H1 (cell line): ENCODE measurements around the gene RBBP8. TPM values are rescaled to one million over a fixed set of nuclear protein-coding genes. Genes with fewer than 3 reads are reported as not detected.

ENCODE experiments used
- CTCF ChIA-PET: fragments of 300-600 bp; sonication (Branson Sonifier 250); formaldehyde crosslinking; loops from one replicate; lab custom pipeline; 2021; ENCODE audit not compliant: partially characterized antibody; lab: Charles Lee
- POLR2A ChIA-PET: fragments of 300-600 bp; sonication (Branson Sonifier 250); formaldehyde crosslinking; loops from one replicate; lab custom pipeline; 2021; ENCODE audit warnings: inconsistent platforms; ENCODE audit not compliant: partially characterized antibody; lab: Charles Lee
- DNase-seq, 2 experiments: peaks; one replicate each; pipeline versions ENCODE4 v3.0.0 to v3.0.0-alpha.2; 2010 to 2022; ENCODE audit warnings: low spot score in 2 of 2, low read depth in 1 of 2, mixed read lengths in 1 of 2
- FAIRE-seq: peaks from 2 replicates; lab custom pipeline; 2011; peaks lifted over from hg19 to GRCh38; lab: Jason Lieb, UNC
- H2AFZ ChIP-seq: 2 replicates; pipeline ENCODE4 v1.8.1; 2012; ENCODE audit warnings: low read length, inconsistent platforms
- H2AK5ac ChIP-seq: 2 replicates; pipeline ENCODE4 v1.6.1; 2013; ENCODE audit warnings: low read depth, low read length
- H2BK120ac ChIP-seq: replicated peaks from 2 replicates; pipeline ENCODE3; 2013; ENCODE audit warnings: low read depth, low read length, inconsistent platforms
- H2BK12ac ChIP-seq: 2 replicates; pipeline ENCODE4 v1.6.1; 2013; ENCODE audit warnings: low read depth, low read length
- H2BK15ac ChIP-seq: 2 replicates; pipeline ENCODE4 v1.6.1; 2013; ENCODE audit warnings: low read length
- H2BK20ac ChIP-seq: 2 replicates; pipeline ENCODE4 v1.6.1; 2013; ENCODE audit warnings: low read length
- H2BK5ac ChIP-seq: 2 replicates; pipeline ENCODE4 v1.6.1; 2013; ENCODE audit warnings: low read depth, low read length
- H3K14ac ChIP-seq: 2 replicates; pipeline ENCODE4 v1.6.1; 2013; ENCODE audit warnings: inconsistent platforms; ENCODE audit not compliant: insufficient read length
- H3K18ac ChIP-seq: 2 replicates; pipeline ENCODE4 v1.6.1; 2013; ENCODE audit warnings: low read length; ENCODE audit errors: extremely low read depth
- H3K23ac ChIP-seq: 2 replicates; pipeline ENCODE4 v1.6.1; 2013; ENCODE audit warnings: inconsistent platforms; ENCODE audit not compliant: insufficient read length
- H3K23me2 ChIP-seq: 2 replicates; pipeline ENCODE4 v1.6.1; 2013; ENCODE audit warnings: low read depth, low read length
- H3K27ac ChIP-seq: 2 replicates; pipeline ENCODE4 v1.6.1; 2011; ENCODE audit warnings: low read depth, low read length, inconsistent platforms
- H3K27me3 ChIP-seq, 4 experiments: replicated peaks in 1 of 4; 1 replicate in 1 of 4; 2 replicates in 3 of 4; pipeline versions ENCODE4 v1.6.1 to v1.8.1; 2011 to 2013; ENCODE audit warnings: low read length in 3 of 4, mild to moderate bottlenecking in 3 of 4, inconsistent platforms in 2 of 4, mixed read lengths in 2 of 4, moderate library complexity in 1 of 4; ENCODE audit not compliant: control insufficient read depth in 3 of 4, insufficient read depth in 3 of 4; ENCODE audit errors: extremely low read depth in 1 of 4
- H3K36me3 ChIP-seq, 4 experiments: 2 replicates each; pipeline versions ENCODE4 v1.6.1 to v1.8.1; 2011 to 2013; ENCODE audit warnings: mild to moderate bottlenecking in 4 of 4, low read length in 3 of 4, moderate library complexity in 2 of 4, control low read depth in 1 of 4, inconsistent platforms in 1 of 4; ENCODE audit not compliant: insufficient read depth in 4 of 4, control insufficient read depth in 2 of 4
- H3K4ac ChIP-seq: replicated peaks from 2 replicates; pipeline ENCODE3; 2013; ENCODE audit warnings: low read length, low read depth, mixed read lengths, inconsistent platforms; ENCODE audit not compliant: insufficient read length
- H3K4me1 ChIP-seq, 4 experiments: replicated peaks in 1 of 4; 1 replicate in 1 of 4; 2 replicates in 3 of 4; pipeline versions ENCODE4 v1.6.1 to v1.8.1; 2011 to 2013; ENCODE audit warnings: low read length in 3 of 4, inconsistent platforms in 2 of 4, mixed read lengths in 1 of 4; ENCODE audit not compliant: insufficient read depth in 4 of 4, control insufficient read depth in 3 of 4
- H3K4me2 ChIP-seq, 2 experiments: 2 replicates each; pipeline versions ENCODE4 v1.6.1 to v1.8.1; 2011 to 2013; ENCODE audit warnings: low read depth in 2 of 2, low read length in 2 of 2, control low read depth in 1 of 2, inconsistent platforms in 1 of 2, mild to moderate bottlenecking in 1 of 2; ENCODE audit not compliant: insufficient read depth in 1 of 2
- H3K4me3 ChIP-seq, 4 experiments: fragments of 200-600, 300-600 bp in 1 of 4; sonication (generic), shearing (Covaris generic), sonication (Bioruptor Twin) in 1 of 4; 2 replicates each; pipeline versions ENCODE4 v1.5.1 to v1.8.1; 2011 to 2016; ENCODE audit warnings: low read length in 4 of 4, low read depth in 3 of 4, control low read depth in 2 of 4, inconsistent platforms in 2 of 4, mild to moderate bottlenecking in 2 of 4, mixed read lengths in 1 of 4, moderate library complexity in 1 of 4; ENCODE audit not compliant: insufficient read depth in 2 of 4; ENCODE audit errors: extremely low read depth in 1 of 4
- H3K56ac ChIP-seq: replicated peaks from 2 replicates; pipeline ENCODE3; 2013; ENCODE audit warnings: low read depth, mild to moderate bottlenecking, mixed read lengths, low read length, inconsistent platforms; ENCODE audit not compliant: insufficient read length
- H3K79me1 ChIP-seq: 2 replicates; pipeline ENCODE4 v1.6.1; 2013; ENCODE audit warnings: low read depth, low read length, control low read depth
- H3K79me2 ChIP-seq, 2 experiments: 2 replicates each; pipeline versions ENCODE4 v1.6.1 to v1.8.1; 2012 to 2013; ENCODE audit warnings: low read length in 2 of 2, mild to moderate bottlenecking in 2 of 2, inconsistent platforms in 1 of 2; ENCODE audit not compliant: insufficient read depth in 2 of 2, control insufficient read depth in 1 of 2
- H3K9ac ChIP-seq, 4 experiments: replicated peaks in 1 of 4; 1 replicate in 1 of 4; 2 replicates in 3 of 4; pipeline versions ENCODE4 v1.6.1 to v1.8.1; 2011 to 2013; ENCODE audit warnings: low read depth in 3 of 4, low read length in 3 of 4, control low read depth in 2 of 4, mild to moderate bottlenecking in 2 of 4, moderate library complexity in 2 of 4, inconsistent platforms in 1 of 4; ENCODE audit errors: extremely low read depth in 1 of 4
- H3K9me3 ChIP-seq, 2 experiments: 2 replicates each; pipeline versions ENCODE4 v1.6.1 to v1.8.1; 2012 to 2013; ENCODE audit warnings: mild to moderate bottlenecking in 2 of 2, moderate library complexity in 2 of 2, control low read depth in 1 of 2, inconsistent platforms in 1 of 2, low read depth in 1 of 2, low read length in 1 of 2, mixed read lengths in 1 of 2; ENCODE audit not compliant: insufficient read depth in 2 of 2
- H4K20me1 ChIP-seq, 2 experiments: replicated peaks in 1 of 2; 2 replicates each; pipeline versions ENCODE3 to v1.8.1; 2011 to 2013; ENCODE audit warnings: inconsistent platforms in 2 of 2, low read length in 2 of 2, mild to moderate bottlenecking in 1 of 2; ENCODE audit not compliant: insufficient read depth in 2 of 2, control insufficient read depth in 1 of 2
- H4K5ac ChIP-seq: 2 replicates; pipeline ENCODE4 v1.6.1; 2013; ENCODE audit warnings: low read length, low read depth, mixed read lengths, inconsistent platforms; ENCODE audit not compliant: insufficient read length
- H4K8ac ChIP-seq: 2 replicates; pipeline ENCODE4 v1.8.0; 2013; ENCODE audit warnings: mild to moderate bottlenecking, moderate library complexity, low read length, inconsistent platforms; ENCODE audit not compliant: insufficient read depth; ENCODE audit errors: extremely low read depth
- H4K91ac ChIP-seq: replicated peaks from 2 replicates; pipeline ENCODE3; 2013; ENCODE audit warnings: low read length, mixed read lengths, inconsistent platforms; ENCODE audit not compliant: insufficient read length
- CBX5 ChIP-seq: fragments of 300-800, 300-1000 bp; sonication (generic); IDR thresholded peaks from 2 replicates; pipeline ENCODE4 v1.7.1; 2016; ENCODE audit warnings: antibody characterized with exemption, low read length, low read depth
- CEBPB ChIP-seq: IDR thresholded peaks from 2 replicates; pipeline ENCODE4 v1.6.1; 2012; ENCODE audit warnings: low read depth, low read length
- CTBP2 ChIP-seq: IDR thresholded peaks from 2 replicates; pipeline ENCODE4 v1.7.0; 2011; ENCODE audit warnings: borderline replicate concordance, mild to moderate bottlenecking, moderate library complexity, mixed read lengths, low read length; ENCODE audit not compliant: insufficient read depth, insufficient read length
- GTF2F1 ChIP-seq: IDR thresholded peaks from 2 replicates; pipeline ENCODE4 v1.6.1; 2012; ENCODE audit warnings: low read depth, low read length, improper control_type of control experiment, borderline replicate concordance
- JUN ChIP-seq: IDR thresholded peaks from 2 replicates; pipeline ENCODE4 v1.6.1; 2011; ENCODE audit warnings: low read depth, mild to moderate bottlenecking, improper control_type of control experiment, low read length
- KDM4A ChIP-seq: IDR thresholded peaks from one replicate; pipeline ENCODE4 v1.7.1; 2012; ENCODE audit warnings: low read depth, mild to moderate bottlenecking, moderate library complexity, low read length, inconsistent platforms; ENCODE audit not compliant: severe bottlenecking
- NANOG ChIP-seq: IDR thresholded peaks from 2 replicates; pipeline ENCODE4 v1.6.1; 2011; ENCODE audit warnings: low read length, low read depth, mild to moderate bottlenecking, inconsistent platforms; ENCODE audit not compliant: insufficient read depth, poor library complexity, severe bottlenecking
- POLR2AphosphoS5 ChIP-seq: IDR thresholded peaks from 2 replicates; pipeline ENCODE4 v1.6.1; 2011; ENCODE audit warnings: low read depth, low read length
- SIN3A ChIP-seq, 2 experiments: IDR thresholded peaks in 1 of 2; conservative IDR thresholded peaks in 1 of 2; 2 replicates each; pipeline ENCODE4 v1.6.1; 2011 to 2012; ENCODE audit warnings: low read length in 2 of 2, improper control_type of control experiment in 1 of 2, low read depth in 1 of 2, mild to moderate bottlenecking in 1 of 2
- SP4 ChIP-seq: IDR thresholded peaks from 2 replicates; pipeline ENCODE4 v1.6.1; 2012; ENCODE audit warnings: low read length, inconsistent platforms
- SUZ12 ChIP-seq: fragments of 200-600 bp; sonication (generic); IDR thresholded peaks from 2 replicates; pipeline ENCODE4 v1.6.1; 2012; ENCODE audit warnings: mild to moderate bottlenecking, inconsistent platforms, low read length, moderate library complexity, mixed read lengths
- WGBS, 2 experiments: shearing (Covaris generic) in 1 of 2; methylation state at CpG; one replicate each; pipeline versions ENCODE4 v1.1.6 to v1.1.7; 2013 to 2015; ENCODE audit warnings: low lambda C conversion rate in 2 of 2, mixed read lengths in 2 of 2, inconsistent platforms in 1 of 2, low coverage in 1 of 2, missing lambda C conversion rate in 1 of 2; ENCODE audit not compliant: insufficient replicate concordance in 2 of 2, insufficient coverage in 1 of 2, insufficient read length in 1 of 2; ENCODE audit errors: extremely low coverage in 1 of 2, missing lambda C conversion rate in 1 of 2; 5-methylcytosine and 5-hydroxymethylcytosine counted together
- polyA plus RNA-seq, 7 experiments: library from polyadenylated mRNA; depleted of rRNA in 3 of 7; stranded (reverse) in 5 of 7; unstranded in 2 of 7; fragments of >200 nt in 5 of 7; fragments of 200-250 nt in 2 of 7; gene quantifications; 1 replicate in 5 of 7; 2 replicates in 1 of 7; 4 replicates in 1 of 7; pipeline versions ENCODE4 v1.2.1 to v1.2.3, GENCODE V29; 2011 to 2013; ENCODE audit warnings: missing spikeins in 2 of 7, mixed read lengths in 2 of 7
- total RNA-seq: library from RNA; stranded (reverse); fragmentation: NEBNext Ultra II Directional; extraction: Animal tissue kit (Norgen Biotek cat#: 25700); gene quantifications from 2 replicates; pipeline ENCODE4 v1.2.1, GENCODE V29; 2021
- TF ChIP-seq, protein P1 (sequence below): IDR thresholded peaks from 2 replicates; pipeline ENCODE4 v1.6.1; 2012; ENCODE audit warnings: inconsistent platforms

The RBBP8 gene
- total and polyA plus RNA-seq, 2 of the 8 experiments (the other 6 are each of a cell fraction or from before 2014, with no cell fraction given): 16.1 to 65.8 TPM

GRCh38 chr18:22981274-22982133 lies 48.4 kb downstream of the RBBP8 start:
- Histone ChIP-seq H2BK5ac (no peak overlapping the region), H2BK12ac (no peak overlapping the region), H3K4ac (no peak overlapping the region), H3K79me1 (no peaks in the 10 kb centered on the region), H2AK5ac (no peak overlapping the region), H3K4me1 (no peaks in the 10 kb centered on the region), H2BK15ac (no peak overlapping the region), H3K23me2 (no peaks in the 10 kb centered on the region), H3K14ac (no peak overlapping the region), H3K27ac (no peak overlapping the region), H2BK20ac (no peak overlapping the region), H2BK120ac (no peak overlapping the region), H3K9ac (no peak overlapping the region), H2AFZ (no peak overlapping the region), H3K27me3 (no peaks in the 10 kb centered on the region), H3K18ac (no peak overlapping the region), H3K23ac (no peak overlapping the region), H4K8ac (no peak overlapping the region), H3K4me2 (no peak overlapping the region), H3K56ac (no peak overlapping the region), H3K4me3 (no peak overlapping the region), H3K9me3 (no peaks in the 10 kb centered on the region), H3K79me2 (no peaks in the 10 kb centered on the region), H3K36me3 (peaks cover 3 to 20% (median 7%) of the 10 kb centered on the region in 4 experiments; a peak in 5 of 8 replicates), H4K91ac (no peak overlapping the region), H4K20me1 (no peaks in the 10 kb centered on the region), H4K5ac (no peak overlapping the region)
- POLR2A ChIA-PET: interaction anchor here (0.6 to 0.8 kb wide), 2 partner anchors 40 to 559 kb away, joined by 3 read pairs; no protein-coding TSS in a partner anchor
- CTCF ChIA-PET: interaction anchor here (0.8 to 4.2 kb wide), 12 partner anchors 9 to 183 kb away, joined by 3 to 37 read pairs (median 3); no protein-coding TSS in a partner anchor
- DNase-seq (no peak), FAIRE-seq (no peak)
- WGBS, 2 experiments: 91% methylated on average over 6 of the region's 6 CpGs; no CpG with 5 or more reads in 1 of the 2 experiments
- no peak for TF ChIP-seq JUN
- TF ChIP-seq CEBPB: no peak
- no peak for TF ChIP-seq CBX5
- TF ChIP-seq KDM4A: no peak
- no peak for TF ChIP-seq GTF2F1
- TF ChIP-seq, protein P1, sequence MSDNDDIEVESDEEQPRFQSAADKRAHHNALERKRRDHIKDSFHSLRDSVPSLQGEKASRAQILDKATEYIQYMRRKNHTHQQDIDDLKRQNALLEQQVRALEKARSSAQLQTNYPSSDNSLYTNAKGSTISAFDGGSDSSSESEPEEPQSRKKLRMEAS: no peak
- no peak for TF ChIP-seq SIN3A (conservative IDR thresholded peaks at IDR 0.05 in 1 of 2, IDR thresholded peaks at IDR 0.05 in 1 of 2; ENCODE audit: low read depth in 1 of 2, low read length in 2 of 2)
- TF ChIP-seq POLR2AphosphoS5: no peak
- no peak for TF ChIP-seq NANOG
- TF ChIP-seq SP4: no peak
- TF ChIP-seq SUZ12: no peak
- no peak for TF ChIP-seq CTBP2
